ENCODE measurements around the gene TANGO6. TPM values are rescaled to one million over a fixed set of nuclear protein-coding genes. Genes with fewer than 3 reads are reported as not detected.

TANGO6 gene
- total and polyA plus RNA-seq, 10 of the 15 experiments (the other 5 are each of a cell fraction or from before 2014, with no cell fraction given), result 1.1 to 20.6 (median 11.0) TPM

DNA sequence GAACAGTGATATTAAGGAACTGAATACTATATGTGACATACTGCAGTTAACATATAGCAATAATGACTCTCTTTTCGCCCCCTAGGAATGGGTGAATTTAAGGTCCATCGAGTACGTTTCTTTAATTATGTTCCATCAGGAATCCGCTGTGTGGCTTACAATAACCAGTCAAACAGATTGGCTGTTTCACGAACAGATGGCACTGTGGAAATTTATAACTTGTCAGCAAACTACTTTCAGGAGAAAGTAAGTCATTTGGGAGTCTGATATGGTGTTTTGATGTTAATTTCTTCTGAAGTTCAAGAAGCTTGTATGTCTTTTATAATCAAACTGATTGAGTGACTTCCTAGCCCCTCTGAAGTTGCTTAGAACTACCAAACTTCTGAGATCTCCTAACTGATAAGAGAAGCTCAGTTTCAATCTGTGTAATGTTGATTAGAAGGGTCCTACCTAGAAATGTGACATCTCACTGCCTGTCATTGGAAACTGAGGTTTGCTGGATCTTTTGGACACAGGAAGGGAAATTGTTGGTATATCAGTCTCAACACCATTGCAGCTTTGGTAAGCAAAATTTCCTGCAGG is 290.1 kb downstream of the TANGO6 start:
- FAIRE-seq, result no peak
- WGBS (ENCODE audit: insufficient coverage, insufficient replicate concordance, low lambda C conversion rate, missing lambda C conversion rate), result 0% methylated on average over 5 of the region's 5 CpGs
- peak overlapping the region; percentile 95 for H3K4me3 ChIP-seq

More for the DNA sequence above, 290.1 kb downstream of the TANGO6 start:
- DNase-seq (ENCODE audit: low read depth, low spot score) (no peak), ATAC-seq (no peak)
- H2AFZ ChIP-seq (ENCODE audit: control insufficient read depth, low read depth, low read length), result peak overlapping the region; percentile 40
- peak overlapping the region; percentile 96 for H3K27ac ChIP-seq (ENCODE audit: control insufficient read depth, insufficient read depth)
- no peaks in the 10 kb centered on the region for H3K27me3 ChIP-seq (replicated peaks in 1 of 2; ENCODE audit: control insufficient read depth in 2 of 2, insufficient read depth in 2 of 2, low read length in 1 of 2)
- CTCF ChIA-PET, result interaction anchor here (0.9 to 3.1 kb wide), 8 partner anchors 8 to 231 kb away, joined by 3 to 15 read pairs (median 4); no protein-coding TSS in a partner anchor
- in situ Hi-C loops (cut with MboI), result no loop called here
- SMC1A ChIA-PET (ENCODE audit: uncharacterized antibody, unreplicated experiment), result interaction anchor here (0.8 to 1.6 kb wide), 7 partner anchors 8 to 233 kb away, joined by 3 to 11 read pairs (median 3); no protein-coding TSS in a partner anchor
- TF ChIP-seq, protein P1, sequence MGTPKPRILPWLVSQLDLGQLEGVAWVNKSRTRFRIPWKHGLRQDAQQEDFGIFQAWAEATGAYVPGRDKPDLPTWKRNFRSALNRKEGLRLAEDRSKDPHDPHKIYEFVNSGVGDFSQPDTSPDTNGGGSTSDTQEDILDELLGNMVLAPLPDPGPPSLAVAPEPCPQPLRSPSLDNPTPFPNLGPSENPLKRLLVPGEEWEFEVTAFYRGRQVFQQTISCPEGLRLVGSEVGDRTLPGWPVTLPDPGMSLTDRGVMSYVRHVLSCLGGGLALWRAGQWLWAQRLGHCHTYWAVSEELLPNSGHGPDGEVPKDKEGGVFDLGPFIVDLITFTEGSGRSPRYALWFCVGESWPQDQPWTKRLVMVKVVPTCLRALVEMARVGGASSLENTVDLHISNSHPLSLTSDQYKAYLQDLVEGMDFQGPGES (IDR thresholded peaks at IDR 0.05), result no peak
- TF ChIP-seq NFXL1 (IDR thresholded peaks at IDR 0.05; ENCODE audit: borderline replicate concordance), result no peak
- TF ChIP-seq, protein P2, sequence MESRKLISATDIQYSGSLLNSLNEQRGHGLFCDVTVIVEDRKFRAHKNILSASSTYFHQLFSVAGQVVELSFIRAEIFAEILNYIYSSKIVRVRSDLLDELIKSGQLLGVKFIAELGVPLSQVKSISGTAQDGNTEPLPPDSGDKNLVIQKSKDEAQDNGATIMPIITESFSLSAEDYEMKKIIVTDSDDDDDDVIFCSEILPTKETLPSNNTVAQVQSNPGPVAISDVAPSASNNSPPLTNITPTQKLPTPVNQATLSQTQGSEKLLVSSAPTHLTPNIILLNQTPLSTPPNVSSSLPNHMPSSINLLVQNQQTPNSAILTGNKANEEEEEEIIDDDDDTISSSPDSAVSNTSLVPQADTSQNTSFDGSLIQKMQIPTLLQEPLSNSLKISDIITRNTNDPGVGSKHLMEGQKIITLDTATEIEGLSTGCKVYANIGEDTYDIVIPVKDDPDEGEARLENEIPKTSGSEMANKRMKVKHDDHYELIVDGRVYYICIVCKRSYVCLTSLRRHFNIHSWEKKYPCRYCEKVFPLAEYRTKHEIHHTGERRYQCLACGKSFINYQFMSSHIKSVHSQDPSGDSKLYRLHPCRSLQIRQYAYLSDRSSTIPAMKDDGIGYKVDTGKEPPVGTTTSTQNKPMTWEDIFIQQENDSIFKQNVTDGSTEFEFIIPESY (IDR thresholded peaks at IDR 0.05), result no peak
- TF ChIP-seq RBBP5 (conservative IDR thresholded peaks at IDR 0.05), result no peak
- TF ChIP-seq MEF2A (IDR thresholded peaks at IDR 0.05; ENCODE audit: insufficient read depth, low read depth, low read length), result no peak
- TF ChIP-seq NFYB (IDR thresholded peaks at IDR 0.05; ENCODE audit: insufficient read depth, low read depth, low read length), result no peak
- no peak for TF ChIP-seq SIX5 (IDR thresholded peaks at IDR 0.05; ENCODE audit: low read depth, low read length, severe bottlenecking)
- no TSS peak for BruUV-seq (replicated peaks)
- peaks cover 4 to 8% of the 10 kb centered on the region in 2 experiments; a peak in 3 of 4 replicates for H3K36me3 ChIP-seq (ENCODE audit: control insufficient read depth in 2 of 2, insufficient read depth in 2 of 2, low read length in 1 of 2)
- POLR2A ChIA-PET, result interaction anchor here (0.5 to 1.6 kb wide), 4 partner anchors 9 to 245 kb away, joined by 3 to 11 read pairs (median 5); no protein-coding TSS in a partner anchor
- intact Hi-C loops (cut with micrococcal nuclease; ENCODE audit: unreplicated experiment), result no loop called here
- peaks cover 78% of the 10 kb centered on the region for H3K79me2 ChIP-seq (ENCODE audit: control insufficient read depth, insufficient read depth, low read length)
- H3K4me2 ChIP-seq (ENCODE audit: control insufficient read depth, insufficient read depth), result peak overlapping the region; percentile 92
- H3K4me1 ChIP-seq (ENCODE audit: control insufficient read depth, insufficient read depth, low read length), result peaks cover 2% of the 10 kb centered on the region; the same call in 1 of the 2 replicates
- RAD21 ChIA-PET (ENCODE audit: unreplicated experiment), result interaction anchor here (0.6 to 1.5 kb wide), 3 partner anchors 9 to 76 kb away, joined by 3 to 4 read pairs (median 4); no protein-coding TSS in a partner anchor
- peak overlapping the region; percentile 87 for H3K9ac ChIP-seq (ENCODE audit: control insufficient read depth, insufficient read depth, low read length)
- H4K20me1 ChIP-seq (ENCODE audit: control insufficient read depth, insufficient read depth), result no peaks in the 10 kb centered on the region
- H3K9me3 ChIP-seq (replicated peaks; ENCODE audit: control insufficient read depth, insufficient read depth, low read length), result no peaks in the 10 kb centered on the region

Small RNAs within 50 kb of the gene (small RNA-seq; reads per million reads assigned to genes)
- gene RF00019 (not detected), gene RF00066 (not detected), gene RNU6-898P (not detected)

Other genes starting within 250 kb of the TANGO6 start
- gene CDH3, start 198.2 kb upstream of the TANGO6 start, total RNA-seq (2014; rRNA removed), result 0.05 and 0.34 TPM in 2 replicates
- not detected in 2 replicates for gene CDH3, start 198.2 kb upstream of the TANGO6 start, total RNA-seq (2014; rRNA removed; fragmentation: Illumina TruSeq; extraction: Trizol)
- gene CDH3, start 198.2 kb upstream of the TANGO6 start, total RNA-seq (2021), result 0.13 and 0.44 TPM in 2 replicates
- gene CDH3, start 198.2 kb upstream of the TANGO6 start, polyA plus RNA-seq (2011; rRNA removed), result 0.08 TPM in 1 of 2 replicates, not detected in the other
- gene CDH3, start 198.2 kb upstream of the TANGO6 start, polyA plus RNA-seq (2014; fragmentation: Illumina TruSeq; extraction: Trizol), result 0.12 TPM in 1 of 2 replicates, not detected in the other
- not detected for gene CDH3, start 198.2 kb upstream of the TANGO6 start, polyA plus RNA-seq (2014; fragmentation: Nextera tagmentation; extraction: Ambion mirVana)
- gene CDH3, start 198.2 kb upstream of the TANGO6 start, polyA plus RNA-seq (2014; rRNA removed), result 0.05 and 0.08 TPM in 2 replicates
- not detected for gene CDH3, start 198.2 kb upstream of the TANGO6 start, polyA plus RNA-seq (2016; fragmentation: Nextera tagmentation; extraction: Ambion mirVana)
- gene CDH1, start 106.2 kb upstream of the TANGO6 start, total RNA-seq (2014; rRNA removed), result 17.8 and 18.4 TPM in 2 replicates
- gene CDH1, start 106.2 kb upstream of the TANGO6 start, total RNA-seq (2014; rRNA removed; fragmentation: Illumina TruSeq; extraction: Trizol), result 19.6 and 22.2 TPM in 2 replicates
- gene CDH1, start 106.2 kb upstream of the TANGO6 start, total RNA-seq (2021), result 30.6 and 42.7 TPM in 2 replicates
- 1.2 and 2.2 TPM in 2 replicates for gene CDH1, start 106.2 kb upstream of the TANGO6 start, polyA plus RNA-seq (2011; rRNA removed)
- gene CDH1, start 106.2 kb upstream of the TANGO6 start, polyA plus RNA-seq (2014; fragmentation: Illumina TruSeq; extraction: Trizol), result 25.9 and 30.8 TPM in 2 replicates
- gene CDH1, start 106.2 kb upstream of the TANGO6 start, polyA plus RNA-seq (2014; fragmentation: Nextera tagmentation; extraction: Ambion mirVana), result 10 to 100 TPM in 1 of 2 experiments, 1 to 10 TPM in 1; 6.7 to 10.9 TPM
- 24.4 and 28.8 TPM in 2 replicates for gene CDH1, start 106.2 kb upstream of the TANGO6 start, polyA plus RNA-seq (2014; rRNA removed)
- 10 to 100 TPM; 13.8 to 17.0 TPM for gene CDH1, start 106.2 kb upstream of the TANGO6 start, polyA plus RNA-seq (2016; fragmentation: Nextera tagmentation; extraction: Ambion mirVana)